Activated naive CD8-positive, alpha-beta T cell treated with anti-CD3 and anti-CD28 coated beads, Interleukin-2, amount 50 U/mL, for 16 hours (primary cell): Measurements from ENCODE around the gene PRKCE.
"Not testable (repeated sequence)": the region's sequence is repeated elsewhere in the genome, so short reads cannot be mapped to it uniquely, and the experiment has no call there.

Experiments
- DNase-seq: peaks from one replicate; pipeline ENCODE4 v3.0.0-alpha.2; 2020; ENCODE audit warnings: low read depth, low spot score

PRKCE gene

GRCh38 chr2:45909171-45909565, 257.7 kb downstream of the PRKCE start:
- DNase-seq: no peak

GRCh38 chr2:45909677-45910191, 258.3 kb downstream of the PRKCE start:
- DNase-seq: no peak

- DNase-seq: no peak
These were observed 259.1 kb downstream of the PRKCE start for GRCh38 chr2:45910473-45911060.

GRCh38 chr2:45911538-45911937, 260.1 kb downstream of the PRKCE start:
- DNase-seq: no peak

- no peak for DNase-seq
These were observed 260.6 kb downstream of the PRKCE start for GRCh38 chr2:45912109-45912508.

GRCh38 chr2:45913539-45913938, 262.1 kb downstream of the PRKCE start:
- DNase-seq: no peak

- DNase-seq: no peak
These were observed 264.0 kb downstream of the PRKCE start for GRCh38 chr2:45915523-45915922.

DNA sequence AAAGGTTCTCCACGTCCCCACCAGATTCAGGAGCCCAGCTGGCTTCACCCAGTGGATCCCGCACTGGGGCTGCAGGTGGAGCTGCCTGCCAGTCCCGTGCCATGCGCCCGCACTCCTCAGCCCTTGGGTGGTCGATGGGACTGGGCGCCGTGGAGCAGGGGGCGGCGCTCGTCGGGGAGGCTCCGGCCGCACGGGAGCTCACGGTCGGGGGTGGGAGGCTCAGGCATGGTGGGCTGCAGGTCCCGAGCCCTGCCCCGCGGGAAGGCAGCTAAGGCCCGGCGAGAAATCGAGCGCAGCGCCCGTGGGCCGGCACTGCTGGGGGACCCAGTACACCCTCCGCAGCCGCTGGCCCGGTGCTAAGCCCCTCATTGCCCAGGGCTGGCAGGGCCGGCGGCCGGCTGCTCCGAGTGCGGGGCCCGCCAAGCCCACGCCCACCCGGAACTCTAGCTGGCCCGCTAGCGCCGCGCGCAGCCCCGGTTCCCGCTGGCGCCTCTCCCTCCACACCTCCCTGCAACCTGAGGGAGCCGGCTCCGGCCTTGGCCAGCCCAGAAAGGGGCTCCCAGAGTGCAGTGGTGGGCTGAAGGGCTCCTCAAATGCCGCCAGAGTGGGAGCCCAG, 266.2 kb downstream of the PRKCE start:
- not testable (repeated sequence) for DNase-seq

GRCh38 chr2:45918463-45919159, 267.1 kb downstream of the PRKCE start:
- DNase-seq: no peak

GRCh38 chr2:45919160-45919650, 267.7 kb downstream of the PRKCE start:
- no peak for DNase-seq

DNA sequence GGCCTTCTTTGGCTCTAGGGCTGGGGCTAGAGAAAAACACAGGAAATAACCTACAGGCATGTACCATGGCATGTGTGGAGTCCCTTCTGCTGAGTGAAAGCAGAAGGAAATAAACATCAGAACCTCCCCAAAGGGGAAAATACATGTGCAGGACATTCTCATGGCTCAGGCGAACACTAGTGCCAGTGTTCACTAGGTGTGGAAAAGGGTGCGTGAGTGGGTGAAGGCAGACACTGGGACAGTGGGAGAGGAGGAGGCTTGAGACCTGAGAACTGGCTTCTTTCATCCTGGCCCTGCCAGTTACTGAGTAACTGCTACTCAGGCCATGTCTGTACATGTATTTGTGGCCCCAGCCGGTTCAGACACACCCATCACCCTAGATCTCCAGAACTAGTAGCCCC, 268.2 kb downstream of the PRKCE start:
- DNase-seq: no peak

DNA sequence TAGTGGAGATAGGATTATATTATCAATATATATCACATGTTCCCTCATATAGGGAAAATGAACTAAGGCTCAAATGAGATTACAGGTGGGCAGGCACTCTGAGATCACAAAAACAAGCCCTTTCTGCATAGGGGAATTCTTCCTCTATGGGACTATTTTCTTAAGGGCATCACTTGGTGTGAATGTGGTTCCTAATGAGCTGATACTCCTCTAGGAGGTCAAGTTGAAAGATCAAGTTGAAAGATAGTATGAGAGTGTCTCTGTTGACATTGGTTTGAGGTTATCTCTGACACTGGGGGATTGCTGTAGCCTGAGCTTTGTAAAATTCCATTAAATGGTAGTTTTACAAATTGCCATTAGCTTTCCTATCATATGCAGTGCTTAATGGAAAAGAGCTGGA, 270.4 kb downstream of the PRKCE start:
- DNase-seq: no peak

DNA sequence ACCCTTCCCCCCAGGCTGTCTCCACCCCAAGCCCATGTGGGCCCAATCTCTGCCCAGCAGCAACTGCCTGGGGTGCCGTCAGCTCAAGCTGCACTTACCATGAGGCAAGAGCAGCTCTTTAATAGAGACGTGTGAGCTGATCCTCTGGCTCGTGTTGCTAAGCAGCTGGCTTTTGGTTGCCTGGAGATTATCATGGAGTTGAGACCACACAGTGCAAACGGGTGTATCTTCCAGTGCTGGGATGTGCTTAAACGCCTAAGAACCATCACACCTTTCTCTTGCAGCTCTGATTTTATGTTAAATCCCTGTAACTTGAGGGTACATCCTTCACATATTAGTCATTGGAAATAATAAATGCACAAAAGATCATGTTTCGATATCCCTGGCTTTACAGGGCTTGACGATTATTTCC, 271.1 kb downstream of the PRKCE start:
- DNase-seq: no peak

DNA sequence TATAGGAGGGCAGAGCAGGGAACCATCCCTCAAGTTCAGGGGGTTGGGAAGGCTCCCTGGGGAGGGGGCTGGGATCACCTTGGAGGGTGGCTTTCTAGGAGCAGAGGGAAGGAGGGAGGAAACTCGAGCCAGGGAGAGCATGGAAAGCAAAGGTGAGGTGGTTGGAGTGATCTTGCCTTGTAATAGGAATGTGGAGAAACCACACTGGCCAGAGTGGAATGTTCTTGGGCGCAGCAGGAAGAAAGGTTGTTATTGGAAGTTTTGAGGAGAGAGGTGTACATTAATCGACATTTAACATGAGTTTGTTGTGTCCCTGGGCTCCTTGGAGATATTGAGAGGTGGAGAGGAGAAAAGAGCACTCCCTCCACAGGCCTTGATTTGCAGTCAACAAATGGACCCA, 272.2 kb downstream of the PRKCE start:
- no peak for DNase-seq

DNA sequence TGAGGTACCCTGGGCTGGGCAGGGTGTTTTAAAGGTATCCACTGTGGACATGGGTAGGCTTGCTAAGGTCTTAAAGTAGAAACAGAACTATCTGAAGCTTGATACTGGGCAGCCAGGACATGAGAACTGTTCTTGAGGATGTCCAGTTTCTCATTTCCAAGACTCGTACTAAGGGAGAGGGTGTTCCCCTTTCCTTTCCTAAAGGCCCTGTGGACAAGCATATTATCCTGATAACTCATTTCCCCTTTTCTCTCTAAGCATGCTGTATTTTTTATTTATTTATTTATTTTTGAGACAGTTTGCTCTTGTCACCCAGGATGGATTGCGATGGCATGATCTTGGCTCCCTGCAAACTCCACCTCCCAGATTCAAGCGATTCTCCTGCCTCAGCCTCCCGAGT, 273.6 kb downstream of the PRKCE start:
- DNase-seq: no peak

DNA sequence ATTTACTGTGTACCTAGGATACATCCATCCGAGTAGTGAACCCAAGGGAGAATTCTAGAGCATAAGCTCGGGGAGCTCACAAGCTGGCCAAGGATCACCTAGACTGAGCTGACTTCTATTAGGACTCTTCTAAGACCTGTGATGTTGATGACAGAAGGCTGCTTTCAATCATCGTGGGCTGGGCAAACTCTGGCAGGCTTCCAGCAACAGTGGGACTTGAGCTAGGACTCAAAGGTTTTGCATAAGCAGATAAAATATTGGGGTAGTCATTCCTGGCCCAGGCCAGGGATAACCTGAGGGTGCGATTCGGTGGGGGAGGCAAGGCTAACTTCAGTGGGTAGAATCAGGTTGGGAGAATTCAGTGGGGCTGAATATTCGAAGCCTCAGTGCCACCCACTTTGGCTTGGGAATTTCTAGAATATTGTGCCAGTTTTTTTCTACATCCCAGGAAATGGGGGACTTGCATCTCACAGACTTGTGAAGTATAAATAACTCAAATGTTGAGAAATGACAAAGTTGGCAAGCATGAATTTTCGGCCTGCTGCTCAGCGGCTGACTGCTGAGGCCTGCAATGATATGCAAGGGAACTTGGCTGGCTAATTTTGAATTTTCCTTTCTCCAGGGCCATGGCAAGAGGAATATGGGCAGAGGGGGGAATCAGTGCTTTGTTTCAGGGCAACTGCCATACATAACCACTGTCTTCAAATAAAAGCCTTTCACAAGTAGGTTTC, 274.3 kb downstream of the PRKCE start:
- no peak for DNase-seq

- no peak for DNase-seq
These were observed 277.5 kb downstream of the PRKCE start for GRCh38 chr2:45928946-45929345.

GRCh38 chr2:45929674-45930395, 278.4 kb downstream of the PRKCE start:
- no peak for DNase-seq

GRCh38 chr2:45930396-45930792, 278.9 kb downstream of the PRKCE start:
- DNase-seq: no peak

GRCh38 chr2:45932278-45932975, 281.0 kb downstream of the PRKCE start:
- DNase-seq: no peak
